OCI-LY3 (cell line): ENCODE measurements around the gene SPTBN4.

Experiments used
- H2AFZ ChIP-seq: fragments of 200-600, 300-600 bp; shearing (Covaris generic); 2 replicates; pipeline ENCODE4 v1.6.0; 2014; ENCODE audit warnings: antibody characterized with exemption, low read depth, low read length
- H3K27ac ChIP-seq: fragments of 200-600, 300-600 bp; sonication (generic); 2 replicates; pipeline ENCODE4 v1.5.1; 2014; ENCODE audit warnings: mild to moderate bottlenecking, low read length, moderate library complexity, mixed read lengths
- H3K27me3 ChIP-seq: fragments of 200-600, 300-600 bp; sonication (generic); 2 replicates; pipeline ENCODE4 v1.6.1; 2014; ENCODE audit warnings: low read depth, low read length, mixed read lengths
- H3K36me3 ChIP-seq: fragments of 200-600, 300-600 bp; sonication (generic); replicated peaks from 2 replicates; pipeline ENCODE3; 2014; ENCODE audit warnings: low read depth, low read length, mixed read lengths
- H3K4me1 ChIP-seq: fragments of 300-600, 200-600 bp; sonication (generic); 2 replicates; pipeline ENCODE4 v1.6.1; 2014; ENCODE audit warnings: low read length, mixed read lengths
- H3K4me2 ChIP-seq: fragments of 200-600, 300-600 bp; sonication (generic); 2 replicates; pipeline ENCODE4 v1.6.1; 2014; ENCODE audit warnings: low read length, mixed read lengths
- H3K4me3 ChIP-seq: fragments of 300-600, 200-600 bp; sonication (generic); 2 replicates; pipeline ENCODE4 v1.5.1; 2014; ENCODE audit warnings: antibody characterized with exemption, mild to moderate bottlenecking, low read length, moderate library complexity
- H3K79me2 ChIP-seq: fragments of 300-600, 200-600 bp; shearing (Covaris generic); 2 replicates; pipeline ENCODE4 v1.6.1; 2014; ENCODE audit warnings: mild to moderate bottlenecking, low read length, mixed read lengths
- H3K9ac ChIP-seq: fragments of 300-600, 200-600 bp; shearing (Covaris generic); 2 replicates; pipeline ENCODE4 v1.6.0; 2014; ENCODE audit warnings: mild to moderate bottlenecking, low read length, moderate library complexity
- H3K9me3 ChIP-seq: fragments of 200-600, 300-600 bp; shearing (Covaris generic); 2 replicates; pipeline ENCODE4 v1.6.1; 2014; ENCODE audit warnings: low read length, mixed read lengths; ENCODE audit not compliant: insufficient read depth
- H4K20me1 ChIP-seq: fragments of 200-600, 300-600 bp; sonication (generic); 2 replicates; pipeline ENCODE4 v1.6.1; 2016; ENCODE audit warnings: low read length, mixed read lengths; ENCODE audit not compliant: insufficient read depth
- EZH2phosphoT487 ChIP-seq: fragments of 200-600 bp; shearing (Covaris generic); IDR thresholded peaks from 2 replicates; pipeline ENCODE4 v1.6.1; 2018; ENCODE audit warnings: antibody characterized with exemption, mixed run types, low read depth
- TF ChIP-seq, protein P1 (sequence below): fragments of 200-600, 300-600 bp; sonication (generic); IDR thresholded peaks from 2 replicates; pipeline ENCODE4 v1.5.1; 2014; ENCODE audit warnings: antibody characterized with exemption, low read length, low read depth

The SPTBN4 gene

DNA sequence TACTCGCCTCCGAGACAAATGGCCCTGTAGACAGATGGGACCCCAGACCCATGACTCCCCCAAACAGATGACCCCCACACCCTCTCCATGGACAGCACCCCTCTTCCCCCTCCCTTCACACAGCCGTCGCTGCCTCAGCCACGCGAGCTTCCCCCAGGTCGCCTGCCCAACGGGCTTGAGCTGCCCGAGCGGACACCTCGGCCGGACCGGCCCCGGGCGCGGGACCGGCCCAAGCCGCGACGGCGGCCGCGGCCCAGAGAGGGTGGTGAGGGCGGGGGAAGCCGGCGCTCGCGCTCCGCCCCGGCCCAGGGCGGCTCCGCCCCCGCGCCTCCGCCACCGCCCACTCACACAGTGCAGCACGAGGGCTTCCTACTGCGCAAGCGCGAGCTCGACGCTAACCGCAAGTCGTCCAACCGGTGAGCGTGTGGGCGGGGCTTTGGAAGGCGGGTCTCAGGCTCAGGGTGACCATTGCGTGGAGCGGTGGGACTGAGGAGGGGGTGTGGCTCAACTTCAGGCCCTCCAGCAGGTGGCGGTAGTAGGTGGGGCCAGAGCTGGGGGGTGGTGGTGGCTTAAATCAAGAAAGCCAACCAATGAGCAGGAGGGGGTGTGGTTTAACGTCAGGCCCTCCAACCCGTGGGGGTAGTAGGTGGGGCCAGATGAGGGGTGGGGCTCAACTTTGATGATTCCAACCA, 103.7 kb downstream of the SPTBN4 start:
- Histone ChIP-seq H3K4me3 (peak overlapping the region; percentile 77), H3K9me3 (no peaks in the 10 kb centered on the region), H3K27ac (no peak overlapping the region), H4K20me1 (no peaks in the 10 kb centered on the region), H2AFZ (peak overlapping the region; percentile 60), H3K79me2 (no peaks in the 10 kb centered on the region), H3K4me1 (peaks cover 9% of the 10 kb centered on the region), H3K36me3 (no peaks in the 10 kb centered on the region), H3K27me3 (no peaks in the 10 kb centered on the region), H3K4me2 (peak overlapping the region; percentile 78), H3K9ac (peak overlapping the region; percentile 60)
- TF ChIP-seq EZH2phosphoT487 = no peak
- TF ChIP-seq, protein P1, sequence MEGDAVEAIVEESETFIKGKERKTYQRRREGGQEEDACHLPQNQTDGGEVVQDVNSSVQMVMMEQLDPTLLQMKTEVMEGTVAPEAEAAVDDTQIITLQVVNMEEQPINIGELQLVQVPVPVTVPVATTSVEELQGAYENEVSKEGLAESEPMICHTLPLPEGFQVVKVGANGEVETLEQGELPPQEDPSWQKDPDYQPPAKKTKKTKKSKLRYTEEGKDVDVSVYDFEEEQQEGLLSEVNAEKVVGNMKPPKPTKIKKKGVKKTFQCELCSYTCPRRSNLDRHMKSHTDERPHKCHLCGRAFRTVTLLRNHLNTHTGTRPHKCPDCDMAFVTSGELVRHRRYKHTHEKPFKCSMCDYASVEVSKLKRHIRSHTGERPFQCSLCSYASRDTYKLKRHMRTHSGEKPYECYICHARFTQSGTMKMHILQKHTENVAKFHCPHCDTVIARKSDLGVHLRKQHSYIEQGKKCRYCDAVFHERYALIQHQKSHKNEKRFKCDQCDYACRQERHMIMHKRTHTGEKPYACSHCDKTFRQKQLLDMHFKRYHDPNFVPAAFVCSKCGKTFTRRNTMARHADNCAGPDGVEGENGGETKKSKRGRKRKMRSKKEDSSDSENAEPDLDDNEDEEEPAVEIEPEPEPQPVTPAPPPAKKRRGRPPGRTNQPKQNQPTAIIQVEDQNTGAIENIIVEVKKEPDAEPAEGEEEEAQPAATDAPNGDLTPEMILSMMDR = no peak

DNA sequence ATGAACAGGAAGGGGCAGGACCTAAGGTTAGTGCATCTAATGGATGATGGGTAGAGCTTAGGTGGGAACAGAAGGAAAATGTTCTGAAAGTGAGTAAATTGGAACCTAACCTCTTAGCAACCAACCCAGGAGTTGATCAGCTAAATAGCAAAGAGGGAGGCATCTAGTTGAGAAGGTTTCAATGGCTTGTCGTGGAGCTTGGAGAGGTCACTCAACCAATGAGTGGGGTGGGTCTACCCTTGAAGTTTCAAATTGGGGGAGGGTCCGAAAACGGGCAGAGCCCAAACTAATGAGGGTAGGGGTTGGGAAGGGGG, 104.2 kb downstream of the SPTBN4 start:
- no peak overlapping the region for H3K27ac ChIP-seq
- no peaks in the 10 kb centered on the region for H4K20me1 ChIP-seq
- H3K4me1 ChIP-seq = peaks cover 12% of the 10 kb centered on the region
- H3K9me3 ChIP-seq = no peaks in the 10 kb centered on the region
- peak overlapping the region; percentile 60 for H2AFZ ChIP-seq
- H3K79me2 ChIP-seq = no peaks in the 10 kb centered on the region
- H3K4me2 ChIP-seq = peak overlapping the region; percentile 78
- no peaks in the 10 kb centered on the region for H3K36me3 ChIP-seq
- no peak overlapping the region for H3K9ac ChIP-seq
- H3K4me3 ChIP-seq = peak overlapping the region; percentile 71
- TF ChIP-seq, protein P1 = no peak
- no peak for TF ChIP-seq EZH2phosphoT487
- no peaks in the 10 kb centered on the region for H3K27me3 ChIP-seq

DNA sequence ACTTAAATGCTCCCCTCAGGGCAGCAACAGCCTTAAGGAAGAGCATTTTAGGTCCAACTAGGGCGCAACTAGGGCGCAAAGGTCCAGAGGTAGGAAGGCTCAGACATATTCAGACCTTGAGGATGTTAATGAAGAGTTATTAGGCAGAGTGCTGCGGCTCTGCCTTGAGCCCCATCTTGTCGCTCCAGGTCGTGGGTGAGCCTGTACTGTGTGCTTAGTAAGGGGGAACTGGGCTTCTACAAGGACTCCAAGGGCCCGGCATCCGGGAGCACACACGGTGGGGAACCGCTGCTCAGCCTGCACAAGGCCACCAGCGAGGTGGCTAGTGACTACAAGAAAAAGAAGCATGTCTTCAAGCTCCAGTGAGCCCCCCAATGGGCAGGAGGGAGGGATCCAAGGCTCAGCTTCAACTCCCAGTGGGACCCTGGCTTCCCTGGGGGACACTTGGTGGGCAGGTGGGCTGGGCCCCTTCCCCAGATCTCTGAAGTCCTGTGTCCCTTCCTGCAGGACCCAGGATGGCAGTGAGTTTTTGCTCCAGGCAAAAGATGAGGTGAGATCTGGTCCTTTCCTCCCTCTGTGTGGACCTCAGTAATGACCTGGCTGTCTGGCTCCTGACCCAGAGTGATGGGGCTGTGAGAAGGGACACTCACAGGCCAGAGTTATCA, 105.2 kb downstream of the SPTBN4 start:
- no peak overlapping the region for H3K9ac ChIP-seq
- no peaks in the 10 kb centered on the region for H3K9me3 ChIP-seq
- no peaks in the 10 kb centered on the region for H3K36me3 ChIP-seq
- H3K4me1 ChIP-seq = peaks cover 15% of the 10 kb centered on the region
- H2AFZ ChIP-seq = no peak overlapping the region
- H3K27ac ChIP-seq = no peak overlapping the region
- TF ChIP-seq, protein P1 = no peak
- TF ChIP-seq EZH2phosphoT487 = no peak
- H4K20me1 ChIP-seq = no peaks in the 10 kb centered on the region
- H3K79me2 ChIP-seq = peaks cover under 1% of the 10 kb centered on the region
- H3K4me3 ChIP-seq = no peak overlapping the region
- no peaks in the 10 kb centered on the region for H3K27me3 ChIP-seq
- H3K4me2 ChIP-seq = no peak overlapping the region

DNA sequence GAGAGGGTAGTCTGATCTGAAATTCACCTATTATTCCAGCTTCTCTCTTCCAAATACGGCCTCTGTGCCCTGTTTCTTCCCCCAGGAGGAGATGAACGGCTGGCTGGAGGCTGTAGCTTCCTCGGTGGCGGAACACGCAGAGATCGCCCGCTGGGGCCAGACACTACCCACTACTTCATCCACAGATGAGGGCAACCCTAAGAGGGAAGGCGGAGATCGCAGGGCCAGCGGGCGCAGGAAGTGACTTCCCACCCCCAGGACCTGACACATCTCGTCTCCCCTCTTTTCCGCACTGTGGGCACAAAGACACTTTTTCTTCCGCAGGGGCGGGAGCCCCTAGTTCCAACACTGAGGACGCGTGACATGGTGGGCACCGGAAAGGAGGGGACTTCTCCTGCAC, 108.5 kb downstream of the SPTBN4 start:
- Histone ChIP-seq H3K4me1 (peaks cover 18% of the 10 kb centered on the region), H3K27ac (no peak overlapping the region), H3K4me2 (no peak overlapping the region), H3K79me2 (peaks cover 11% of the 10 kb centered on the region), H3K9me3 (no peaks in the 10 kb centered on the region), H3K9ac (no peak overlapping the region), H2AFZ (no peak overlapping the region), H3K36me3 (peaks cover 8% of the 10 kb centered on the region), H4K20me1 (no peaks in the 10 kb centered on the region), H3K27me3 (no peaks in the 10 kb centered on the region), H3K4me3 (no peak overlapping the region)
- TF ChIP-seq, protein P1 = no peak
- TF ChIP-seq EZH2phosphoT487 = no peak
